Measurements from ENCODE around the gene CCDC85C.
A peak's percentile ranks its signal among the peaks of the same experiment; 100 is the strongest.

CCDC85C gene

DNA sequence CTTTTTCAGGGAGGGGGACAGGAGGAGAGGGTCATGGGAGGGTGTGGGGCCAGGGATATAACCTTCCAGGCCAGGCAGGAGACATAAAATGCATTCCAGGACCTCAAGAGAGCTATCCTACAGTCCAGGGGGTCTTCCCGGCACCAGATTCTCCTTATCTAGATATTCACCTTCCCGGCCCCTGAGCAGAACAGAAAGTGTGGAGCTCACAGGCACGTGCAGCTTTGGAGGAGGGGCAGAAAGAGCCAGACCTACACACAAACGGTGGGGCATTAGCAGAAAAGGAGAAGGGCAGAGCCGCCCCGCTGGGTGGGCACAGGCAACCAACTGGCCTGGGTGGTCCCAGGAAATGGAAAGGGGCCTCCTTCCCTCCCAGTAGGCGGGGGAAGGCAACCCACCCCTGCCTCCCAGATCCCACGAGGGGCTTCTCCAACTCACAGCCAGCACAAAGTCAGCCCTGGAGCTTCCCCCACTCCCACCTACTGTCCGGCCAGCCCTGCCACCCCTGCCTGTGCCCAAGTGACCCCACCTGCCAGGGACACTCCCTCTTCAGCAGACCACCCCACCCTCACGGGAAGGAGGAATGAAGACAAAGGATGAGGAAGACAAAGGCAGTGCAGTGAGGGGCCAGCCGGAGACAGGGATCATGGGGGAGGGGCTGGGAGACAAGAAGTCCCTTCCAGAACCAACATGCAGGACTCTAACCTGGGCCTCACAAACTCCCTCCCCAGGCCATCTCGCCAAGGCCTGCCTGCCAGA is 33.3 kb downstream of the CCDC85C start:
- DNase-seq, result no peak

DNA sequence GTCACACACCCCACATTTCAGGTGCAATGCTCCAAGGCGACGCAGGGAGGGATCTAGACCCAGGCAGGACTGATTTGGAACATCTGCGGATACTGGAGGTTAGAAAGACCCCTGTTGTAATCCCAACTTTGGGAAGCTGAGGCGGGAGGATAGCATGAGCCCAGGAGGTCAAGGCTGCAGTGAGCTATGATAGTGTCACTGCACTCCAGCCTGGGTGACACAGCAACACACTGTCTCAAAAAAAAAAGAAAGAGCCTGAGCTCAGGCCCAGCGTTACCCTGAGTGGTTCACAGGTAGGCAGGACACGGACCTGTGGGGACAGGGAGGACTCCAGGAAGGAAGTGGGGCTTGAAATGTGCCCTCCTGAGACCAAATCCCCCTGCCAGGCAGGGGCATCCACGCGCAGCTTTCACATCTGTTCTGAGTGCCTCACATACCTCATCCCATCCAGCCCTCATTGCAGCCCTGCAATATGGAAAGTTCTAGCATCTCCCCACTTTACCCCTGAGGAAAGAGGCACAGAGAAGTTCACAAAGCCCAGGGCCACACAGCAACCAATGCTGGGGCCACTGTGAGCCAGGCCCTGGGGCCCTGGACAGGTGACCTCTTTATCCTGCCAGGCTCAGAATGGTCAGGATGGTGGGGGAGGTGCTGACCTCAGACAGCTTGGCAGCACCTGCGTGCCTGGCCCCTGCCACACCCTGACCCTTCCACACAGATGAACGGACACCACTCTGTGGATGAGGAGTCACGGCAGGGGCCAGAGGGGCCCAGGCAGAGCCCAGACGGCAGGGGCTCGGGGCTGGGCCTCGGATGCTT is 34.1 kb downstream of the CCDC85C start:
- DNase-seq, result no peak

DNA sequence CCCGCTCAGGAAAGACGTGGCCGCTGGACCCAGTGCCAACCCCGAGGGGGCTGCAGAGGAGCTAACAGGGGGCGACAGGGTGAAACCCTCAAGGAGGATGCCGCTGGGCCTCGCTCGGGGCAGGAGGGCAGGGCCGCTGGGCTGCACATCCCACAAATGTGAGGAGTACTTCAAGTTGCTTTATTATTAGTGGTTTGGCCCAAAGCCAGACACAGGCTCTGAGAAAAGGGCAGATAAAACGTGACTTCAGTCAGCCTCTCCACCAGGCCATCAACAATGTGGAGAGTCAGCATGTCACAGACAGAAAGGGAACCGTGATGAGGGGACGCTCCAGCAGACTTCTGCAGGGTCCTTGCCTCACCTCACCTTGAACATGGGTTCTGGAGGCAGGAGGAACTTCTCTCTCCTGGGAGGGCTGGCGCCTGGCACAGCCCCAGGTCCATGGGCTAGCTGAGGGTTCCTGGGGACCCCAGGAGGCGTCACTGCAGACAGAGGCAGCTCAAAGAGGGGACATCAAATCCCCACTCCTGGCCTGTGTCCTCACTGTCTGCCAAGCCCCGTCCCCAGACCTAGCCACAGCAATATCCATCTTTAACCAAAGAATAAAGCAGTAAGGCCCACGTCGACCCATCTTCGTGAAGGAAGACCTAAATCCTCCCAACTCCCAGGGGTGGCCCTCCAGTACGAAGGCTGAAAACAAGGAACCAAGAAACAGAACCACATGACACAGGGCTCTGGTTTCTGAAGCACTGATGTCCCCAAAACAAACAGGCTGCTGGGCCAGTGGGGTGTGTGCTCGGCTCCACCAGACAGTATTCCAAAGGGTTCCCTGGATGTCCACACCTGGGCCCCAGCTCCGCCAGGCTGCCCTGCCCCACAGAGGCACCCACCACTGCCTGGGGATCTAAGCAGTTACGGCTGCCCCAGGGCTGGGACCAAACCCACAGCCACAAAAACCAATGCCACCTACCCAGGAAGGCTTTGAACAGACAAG is 35.1 kb downstream of the CCDC85C start:
- DNase-seq, result peak; percentile 44 to 51

DNA sequence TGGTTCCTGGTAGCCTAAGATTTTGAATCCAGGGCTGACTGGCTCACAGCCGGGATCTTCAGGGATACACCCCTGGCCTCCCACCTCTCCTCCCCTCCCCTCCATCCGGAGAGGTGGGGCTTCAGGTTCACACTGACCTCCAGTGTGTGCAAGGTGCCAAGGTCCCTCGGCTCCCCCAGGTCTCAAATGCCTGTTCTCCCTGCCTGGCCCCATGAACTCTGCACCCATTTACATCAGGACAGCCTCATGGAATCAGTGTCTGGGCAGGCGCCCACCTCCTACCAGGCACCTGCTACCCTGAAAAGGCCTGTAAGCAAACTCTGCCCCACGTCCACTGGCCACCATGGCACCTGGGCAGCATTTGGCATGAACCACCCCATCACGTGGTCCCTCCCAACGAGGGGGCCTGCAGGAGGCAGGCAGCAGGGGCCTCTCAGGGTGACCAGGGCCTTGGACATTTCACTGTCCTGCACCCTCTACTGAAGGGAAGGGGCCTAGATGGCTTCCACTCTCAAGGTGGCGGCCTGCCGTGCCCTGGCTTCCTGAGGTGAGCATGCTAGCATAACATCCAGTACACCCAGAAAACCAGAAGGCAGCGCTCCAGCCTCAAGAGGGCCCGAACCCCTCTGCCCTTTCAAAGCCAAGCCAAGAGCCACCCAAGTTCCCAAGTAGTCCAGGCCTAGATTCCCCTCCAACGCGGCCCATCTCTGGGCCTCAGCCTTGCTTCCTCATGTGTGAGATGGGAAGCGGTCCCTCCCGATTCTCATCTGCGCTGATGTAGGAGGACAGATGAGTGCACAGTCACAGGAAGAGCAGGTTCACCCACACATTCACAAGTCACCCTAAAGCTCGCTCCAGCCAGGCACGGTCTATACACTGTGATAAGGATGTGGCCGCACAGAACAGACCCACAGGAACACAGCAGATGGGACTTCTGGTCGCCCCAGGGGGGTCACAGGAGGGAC is 37.3 kb downstream of the CCDC85C start:
- no peak for DNase-seq

DNA sequence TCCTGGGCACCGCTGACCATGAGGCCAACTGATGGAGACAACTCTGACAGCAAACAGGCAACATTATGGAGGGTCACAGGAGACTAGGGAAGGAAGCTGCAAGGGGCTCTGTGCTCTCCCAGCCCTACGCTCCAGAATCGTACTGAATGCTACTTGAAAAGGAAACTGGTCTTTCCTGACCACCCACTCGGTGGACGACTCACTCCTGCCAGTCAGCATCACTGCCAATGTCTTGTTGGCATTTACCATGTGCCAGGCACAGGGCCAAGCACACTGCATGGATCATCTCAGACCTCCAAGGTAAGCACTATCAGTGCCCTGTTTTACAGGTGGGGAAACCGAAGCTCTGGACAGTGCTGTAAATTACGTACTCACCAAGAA is 38.0 kb downstream of the CCDC85C start:
- DNase-seq, result no peak

DNA sequence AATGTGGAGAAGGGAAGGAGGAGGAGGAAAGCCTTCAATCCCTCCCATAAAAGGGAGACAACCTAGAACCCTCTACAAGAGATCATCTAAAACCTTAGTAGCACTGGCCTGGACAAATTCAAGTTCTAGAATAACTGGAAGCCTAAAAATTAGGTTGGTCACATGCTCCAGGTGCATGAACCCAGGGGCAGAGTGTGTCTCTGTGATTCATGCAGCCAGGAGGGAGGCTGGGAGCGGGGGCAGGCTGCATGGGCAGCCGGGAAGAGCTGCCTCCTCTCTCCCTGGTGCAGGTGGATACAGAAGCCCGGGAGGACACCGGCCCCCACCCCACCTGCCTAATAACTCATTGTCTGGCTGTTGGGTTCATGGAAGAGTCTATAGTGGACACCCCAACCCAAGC is 38.6 kb downstream of the CCDC85C start:
- no peak for DNase-seq

DNA sequence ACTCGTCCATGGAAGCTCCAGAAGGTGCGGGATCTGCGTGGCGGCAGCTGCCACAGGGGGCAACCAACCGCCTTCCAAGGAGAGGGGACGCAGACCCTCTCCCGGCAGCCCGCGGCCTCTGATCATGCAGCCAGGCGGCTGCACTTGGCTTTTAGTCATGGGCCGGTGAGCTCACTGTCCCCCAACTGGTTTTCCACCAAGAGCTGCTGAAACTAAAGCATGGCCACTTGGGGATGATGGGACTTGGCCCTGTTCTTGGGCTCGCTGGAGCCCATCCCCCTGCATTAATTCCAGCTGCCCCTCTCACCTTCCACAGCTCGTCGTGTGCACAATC is 39.1 kb downstream of the CCDC85C start:
- DNase-seq, result no peak

DNA sequence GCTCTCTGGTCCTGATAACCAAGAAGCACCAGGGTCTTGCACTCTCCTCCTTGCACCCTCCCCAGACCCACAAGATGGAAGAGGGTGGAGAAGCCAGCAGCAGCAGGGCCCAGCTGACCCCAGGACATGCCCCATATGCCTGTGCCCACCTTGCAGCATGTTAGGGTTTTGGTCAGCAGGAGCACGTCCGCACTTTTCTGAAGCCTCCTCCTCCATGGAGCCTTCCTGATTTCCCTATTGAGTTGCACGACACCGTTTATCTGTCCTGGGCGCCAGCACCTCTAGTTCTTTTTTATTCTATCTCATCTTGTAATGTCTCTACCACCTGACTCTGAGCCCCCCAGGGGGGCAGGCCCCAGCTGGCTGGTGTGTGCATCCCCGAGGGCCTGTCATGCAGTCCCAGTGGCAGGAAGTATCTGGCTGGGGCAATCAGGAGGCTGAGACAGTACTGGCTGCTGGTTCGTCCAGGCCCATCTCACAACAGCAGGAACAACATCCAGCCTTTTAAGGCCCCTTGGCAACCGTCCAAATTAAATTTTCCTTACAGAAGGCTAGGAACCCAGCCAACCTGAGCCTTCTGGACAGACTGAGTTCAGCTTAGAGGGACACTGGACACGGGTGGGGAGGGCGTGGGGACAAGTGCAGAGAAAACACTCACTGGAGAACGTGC is 39.6 kb downstream of the CCDC85C start:
- no peak for DNase-seq

DNA sequence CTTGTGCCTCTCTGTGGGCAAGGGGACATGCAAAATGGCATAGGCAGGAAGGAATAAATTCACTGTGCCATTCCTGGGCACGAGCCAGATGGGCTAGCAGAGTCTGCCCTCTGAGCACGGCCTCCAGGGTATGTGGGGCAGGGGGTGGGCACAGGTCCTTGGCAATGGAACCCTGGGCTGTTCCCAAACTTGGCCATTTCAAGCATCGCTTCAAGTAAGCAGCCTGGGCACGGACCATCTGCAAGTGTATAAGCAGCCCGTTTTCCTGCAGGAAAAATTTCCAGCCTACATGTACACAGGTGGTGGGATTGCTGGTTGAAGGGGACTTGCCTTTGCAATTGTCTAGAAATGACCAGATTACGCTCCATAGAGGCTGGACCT is 40.3 kb downstream of the CCDC85C start:
- no peak for DNase-seq

DNA sequence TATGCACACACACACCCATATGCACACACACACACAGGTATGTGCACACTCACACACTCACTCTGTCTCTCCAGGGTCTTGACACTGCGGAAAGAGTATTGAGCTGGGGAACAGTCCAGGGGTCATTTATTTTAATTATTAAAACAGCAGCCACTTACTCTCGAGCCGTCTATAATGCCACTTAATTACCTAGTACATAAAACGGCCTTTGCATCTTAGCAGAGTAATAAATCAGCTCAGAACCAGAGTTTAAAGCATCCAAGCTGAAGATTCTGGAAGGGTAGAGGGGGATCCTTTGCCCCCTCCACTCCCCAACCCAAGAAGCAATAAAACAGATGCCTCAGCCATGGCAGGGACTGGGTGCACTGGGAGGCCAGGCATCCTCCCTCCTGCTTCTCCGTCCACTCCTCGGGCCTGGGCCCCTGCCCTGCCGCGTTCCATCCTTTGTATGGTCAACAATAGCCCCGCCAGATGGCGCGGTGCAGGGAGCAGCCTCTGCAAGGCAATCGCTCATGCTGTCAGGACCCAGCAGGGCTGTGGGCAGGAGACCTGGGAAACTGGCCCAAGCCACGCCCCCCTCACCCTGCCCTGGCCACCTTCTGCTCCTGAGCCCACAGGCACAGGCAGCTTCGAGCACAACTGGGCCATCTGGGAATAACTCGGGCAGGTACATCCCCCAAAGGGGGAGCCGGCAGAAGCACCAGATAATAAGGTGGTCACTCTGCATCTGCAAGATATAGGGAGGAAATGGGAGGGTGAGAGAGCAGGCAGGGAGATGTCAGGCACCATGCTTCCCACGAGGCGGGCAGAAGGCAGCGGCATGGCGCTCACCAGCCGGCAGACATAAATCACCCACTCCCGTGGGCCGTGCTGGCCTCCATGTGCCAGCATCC is 40.9 kb downstream of the CCDC85C start:
- DNase-seq, result no peak

DNA sequence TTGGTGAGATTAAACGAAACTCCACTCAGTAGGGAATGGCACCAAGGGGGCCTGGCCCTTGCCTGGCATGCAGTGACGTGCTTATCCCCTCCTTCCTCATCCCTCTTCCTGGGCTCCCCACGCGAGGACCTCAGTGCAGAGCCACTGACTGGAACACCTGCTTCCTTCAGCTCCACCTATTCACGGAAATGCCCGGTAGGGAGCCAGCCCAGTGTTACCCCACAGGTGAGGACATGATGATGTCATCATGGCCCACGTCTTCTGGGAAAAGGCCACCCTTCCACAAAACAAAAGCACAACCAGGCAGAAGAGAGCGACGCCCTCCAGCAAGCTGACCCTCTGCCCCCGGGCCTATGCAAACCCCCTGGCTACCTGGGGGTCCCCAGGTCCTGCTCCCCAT is 42.1 kb downstream of the CCDC85C start:
- DNase-seq, result no peak

DNA sequence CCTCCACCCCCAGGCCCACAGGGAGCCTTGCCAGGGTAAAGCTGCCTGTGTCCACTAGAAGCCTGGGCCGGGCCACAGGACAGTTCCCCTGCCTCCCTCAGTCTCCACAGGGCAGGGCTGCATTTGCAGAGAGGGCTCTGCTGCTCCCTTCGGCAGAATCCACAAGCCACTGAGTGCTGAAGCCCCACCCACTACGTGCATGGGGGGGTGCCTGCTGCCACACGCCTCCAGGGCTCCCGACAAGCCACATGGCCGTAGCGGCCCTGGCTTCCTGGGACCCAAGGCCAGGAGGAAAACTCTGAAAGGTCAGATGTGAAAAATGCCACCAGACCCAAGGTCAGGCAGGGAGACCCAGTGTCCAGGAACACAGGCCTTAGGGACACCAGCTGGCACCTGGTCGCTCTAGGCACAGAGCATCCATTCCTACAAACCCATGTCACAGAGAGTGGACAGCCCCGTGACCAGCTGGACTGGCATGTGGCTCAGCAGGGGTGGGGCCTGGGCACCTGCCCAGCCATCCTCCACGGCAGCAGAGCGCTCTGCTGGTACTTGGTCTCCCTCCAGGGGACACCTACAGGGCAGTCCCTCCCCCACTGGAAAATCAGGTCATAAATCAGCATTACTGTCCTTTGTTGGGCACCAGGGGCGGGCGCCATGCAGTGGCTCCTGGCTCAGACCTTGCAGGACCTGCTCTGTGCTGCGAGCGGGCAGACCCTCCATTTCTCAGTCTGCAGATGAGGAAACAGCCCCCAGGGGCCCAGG is 42.9 kb downstream of the CCDC85C start:
- DNase-seq, result no peak

DNA sequence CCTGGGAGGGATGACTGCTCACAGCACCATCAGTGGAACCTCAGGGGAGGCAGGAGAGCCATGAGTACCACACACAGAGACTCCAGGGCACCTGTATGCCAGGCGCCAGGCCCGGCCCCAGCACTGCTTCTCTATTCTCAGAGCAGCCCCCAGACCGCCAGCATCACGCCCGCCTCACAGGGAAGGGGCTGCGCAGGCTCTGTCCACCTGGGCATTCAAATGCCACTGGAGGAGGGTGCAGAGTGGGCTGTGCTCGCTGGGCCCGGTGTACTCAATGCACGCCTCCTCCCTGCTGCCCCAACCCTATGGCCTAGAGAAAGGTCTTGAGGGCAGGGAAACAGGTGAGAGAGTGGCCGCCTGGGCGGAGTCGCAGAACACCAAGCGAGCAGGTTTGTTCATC is 43.6 kb downstream of the CCDC85C start:
- no peak for DNase-seq

DNA sequence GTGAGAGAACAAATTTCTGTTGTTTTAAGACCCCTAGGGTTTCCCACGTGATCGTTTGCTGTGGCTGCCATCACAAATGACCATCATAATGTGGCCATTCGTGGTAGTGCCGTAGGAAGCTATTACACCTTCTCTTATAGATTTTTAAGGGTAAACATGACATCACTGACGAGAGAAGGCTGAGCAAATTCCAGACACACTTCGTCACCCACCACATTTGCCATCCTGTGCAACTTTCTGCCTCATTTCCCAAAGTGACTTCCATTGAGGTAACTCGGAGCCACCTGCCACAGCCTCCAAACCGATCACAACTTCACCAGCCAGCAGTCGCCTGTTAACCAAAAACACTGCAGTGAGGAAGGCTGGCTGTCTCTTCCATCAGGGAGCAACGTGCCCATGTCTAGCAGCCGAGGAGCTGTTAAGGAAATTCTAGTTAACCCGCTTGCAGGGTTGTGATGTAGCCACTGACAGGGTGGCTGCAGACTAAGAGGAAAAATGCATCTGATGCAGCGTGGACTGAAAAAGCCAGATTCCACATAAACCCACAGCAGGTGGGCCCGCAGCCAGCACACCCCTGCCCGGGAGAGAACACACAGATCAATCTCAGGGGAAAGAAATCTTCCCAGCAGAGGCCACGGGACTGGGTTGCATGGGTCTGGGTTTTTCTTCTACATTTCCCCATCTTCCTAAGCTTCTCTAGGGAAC is 44.6 kb downstream of the CCDC85C start:
- DNase-seq, result no peak

DNA sequence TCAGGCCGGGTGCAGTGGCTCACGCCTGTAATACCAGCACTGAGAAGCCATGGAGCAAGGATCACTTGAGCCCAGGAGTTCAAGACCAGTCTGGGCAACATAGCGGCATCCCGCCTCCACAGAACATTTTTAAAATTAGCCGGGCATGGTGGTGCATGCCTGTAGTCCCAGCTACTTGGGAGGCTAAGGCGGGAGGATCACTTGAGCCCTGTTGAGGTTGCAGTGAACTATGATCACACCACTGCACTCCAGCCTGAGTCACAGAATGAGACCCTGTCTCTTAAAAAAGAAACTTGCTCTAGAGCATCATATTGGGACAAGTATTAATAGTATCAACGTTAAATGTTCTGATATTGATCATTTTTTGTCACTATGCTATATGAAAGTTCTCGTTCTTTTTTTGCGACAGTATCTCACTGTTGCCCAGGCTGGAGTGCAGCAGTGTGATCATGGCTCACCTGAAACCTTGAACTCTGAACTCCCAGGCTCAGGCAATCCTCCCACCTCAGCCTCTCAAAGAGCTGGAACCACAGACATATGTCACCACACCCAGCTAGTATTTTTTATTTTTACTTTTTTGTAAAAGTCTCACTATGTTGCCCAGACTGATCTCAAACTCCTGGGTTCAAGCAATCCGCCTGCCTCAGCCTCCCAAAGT is 47.7 kb downstream of the CCDC85C start:
- no peak for DNase-seq

DNA sequence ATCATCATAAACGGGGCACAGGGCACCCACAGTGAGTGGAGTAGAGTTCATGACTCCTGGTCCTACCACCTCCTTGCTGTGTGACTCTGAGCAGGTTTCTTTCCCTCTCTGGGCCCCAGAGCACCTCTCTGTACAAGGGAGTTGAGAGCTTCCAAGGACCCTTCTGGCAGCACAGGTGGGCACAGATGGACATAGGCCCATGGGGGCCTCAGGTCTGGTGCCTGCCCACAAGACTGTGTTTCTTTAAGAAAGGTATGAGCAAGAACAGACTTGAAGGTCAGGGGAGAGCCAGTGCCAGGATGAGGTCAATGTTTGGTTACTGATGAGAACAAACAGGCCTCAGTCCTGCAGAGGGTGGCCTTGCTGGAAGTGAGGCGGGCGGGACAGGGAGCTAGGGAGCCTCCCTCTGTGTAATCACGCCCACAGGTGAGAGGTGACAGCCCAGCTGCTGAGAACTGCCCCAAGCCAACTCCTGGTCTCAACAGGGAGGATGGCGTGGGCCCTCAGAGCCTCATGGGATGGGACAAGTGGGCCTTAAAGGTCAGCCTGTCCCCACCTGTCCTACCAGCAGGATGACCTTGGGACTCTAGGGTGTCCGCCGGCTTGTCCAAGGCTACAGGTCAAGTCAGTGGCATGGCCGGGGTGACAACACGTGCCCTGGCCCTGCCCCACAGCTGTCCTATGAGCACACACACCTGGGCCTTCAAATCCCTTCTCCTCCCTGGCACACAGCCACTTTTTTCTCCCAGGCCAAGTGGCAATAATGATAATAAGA is 49.1 kb downstream of the CCDC85C start:
- DNase-seq, result no peak

DNA sequence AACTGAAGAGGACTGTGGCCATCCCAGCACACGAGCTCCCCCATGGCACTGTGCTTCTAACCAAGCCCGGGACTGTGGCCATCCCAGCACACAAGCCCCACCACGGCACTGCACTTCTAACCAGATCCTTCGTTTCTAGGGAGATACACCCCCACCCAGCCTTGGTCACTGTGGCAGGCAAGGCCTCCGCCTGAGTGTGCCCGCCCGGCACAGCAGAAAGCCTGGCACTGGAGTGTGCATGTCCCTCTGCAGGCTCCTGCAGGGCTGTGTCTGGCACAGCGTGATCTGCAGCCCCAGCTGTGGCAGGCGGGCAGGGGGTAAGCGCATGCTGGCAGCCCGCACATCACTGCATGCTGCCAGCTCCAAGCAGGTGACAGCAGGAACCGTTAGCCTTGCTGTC is 49.8 kb downstream of the CCDC85C start:
- no peak for DNase-seq
